Neural cell (in vitro differentiated cells): ENCODE results near the gene HLCS. TPM values are rescaled to one million over a fixed set of nuclear protein-coding genes. Genes with fewer than 3 reads are reported as not detected.

Experiments used
- H2AFZ ChIP-seq: fragments of 200-600, 300-800 bp; sonication (generic), shearing (Covaris generic); 2 replicates; pipeline ENCODE4 v1.6.0; 2014; ENCODE audit warnings: low read depth, mild to moderate bottlenecking, antibody characterized with exemption, low read length, moderate library complexity
- H3F3A ChIP-seq: fragments of 200-600 bp; shearing (Covaris generic); 2 replicates; pipeline ENCODE4 v1.6.1; 2016; ENCODE audit warnings: mild to moderate bottlenecking, moderate library complexity, mixed read lengths, antibody characterized with exemption, low read length; ENCODE audit not compliant: insufficient read depth, poor library complexity, severe bottlenecking
- H3K27ac ChIP-seq: fragments of 200-600, 300-800 bp; sonication (generic), shearing (Covaris generic); 2 replicates; pipeline ENCODE4 v1.5.1; 2014; ENCODE audit warnings: mild to moderate bottlenecking, low read length, moderate library complexity
- H3K27me3 ChIP-seq: fragments of 300-800, 200-600 bp; sonication (generic), shearing (Covaris generic); 2 replicates; pipeline ENCODE4 v1.6.0; 2014; ENCODE audit warnings: mild to moderate bottlenecking, low read depth, low read length, moderate library complexity; ENCODE audit not compliant: insufficient read depth
- H3K36me3 ChIP-seq: fragments of 300-800, 200-600 bp; sonication (generic), shearing (Covaris generic); 2 replicates; pipeline ENCODE4 v1.5.1; 2014; ENCODE audit warnings: mild to moderate bottlenecking, antibody characterized with exemption, low read length, moderate library complexity; ENCODE audit not compliant: insufficient read depth
- H3K4me2 ChIP-seq: fragments of 300-800, 200-600 bp; sonication (generic), shearing (Covaris generic); 2 replicates; pipeline ENCODE4 v1.6.0; 2014; ENCODE audit warnings: mild to moderate bottlenecking, low read length
- H3K4me3 ChIP-seq: fragments of 300-800, 200-600 bp; sonication (generic), shearing (Covaris generic); 2 replicates; pipeline ENCODE4 v1.5.1; 2014; ENCODE audit warnings: mild to moderate bottlenecking, low read length, moderate library complexity
- H3K79me2 ChIP-seq: fragments of 200-600 bp; shearing (Covaris generic); replicated peaks from 2 replicates; pipeline ENCODE4 v1.6.0; 2014; ENCODE audit warnings: mild to moderate bottlenecking, low read length, moderate library complexity; ENCODE audit not compliant: insufficient read depth
- H3K9ac ChIP-seq: fragments of 300-800, 200-600 bp; sonication (generic), shearing (Covaris generic); 2 replicates; pipeline ENCODE4 v1.6.1; 2016; ENCODE audit warnings: mild to moderate bottlenecking, low read length, mixed read lengths
- H3K9me2 ChIP-seq: fragments of 200-600 bp; shearing (Covaris generic); 2 replicates; pipeline ENCODE4 v1.6.1; 2016; ENCODE audit warnings: mild to moderate bottlenecking, low read length, mixed read lengths; ENCODE audit not compliant: insufficient read depth
- H3K9me3 ChIP-seq: fragments of 200-600, 300-800 bp; sonication (generic), shearing (Covaris generic); 2 replicates; pipeline ENCODE4 v1.6.1; 2016; ENCODE audit warnings: mild to moderate bottlenecking, mixed run types, low read length, moderate library complexity, mixed read lengths
- H4K20me1 ChIP-seq: fragments of 200-600 bp; shearing (Covaris generic); 2 replicates; pipeline ENCODE4 v1.6.1; 2016; ENCODE audit warnings: mild to moderate bottlenecking, mixed run types; ENCODE audit not compliant: insufficient read depth
- CTCF ChIP-seq: fragments of 450-650 bp; IDR thresholded peaks from 2 replicates; pipeline ENCODE4 v1.5.1; 2014; ENCODE audit warnings: antibody characterized with exemption, mild to moderate bottlenecking, moderate library complexity; ENCODE audit not compliant: poor library complexity, severe bottlenecking
- EP300 ChIP-seq: fragments of 450-650 bp; conservative IDR thresholded peaks from 2 replicates; pipeline ENCODE4 v1.6.1; 2014; ENCODE audit warnings: antibody characterized with exemption, mild to moderate bottlenecking, moderate library complexity; ENCODE audit not compliant: poor library complexity, severe bottlenecking
- EZH2 ChIP-seq: fragments of 200-600, 300-800 bp; shearing (Covaris generic), sonication (generic); IDR thresholded peaks from 2 replicates; pipeline ENCODE4 v1.6.1; 2014; ENCODE audit warnings: antibody characterized with exemption, low read length, borderline replicate concordance, mild to moderate bottlenecking; ENCODE audit not compliant: insufficient read depth, poor library complexity, severe bottlenecking
- MXI1 ChIP-seq: fragments of 450-650 bp; conservative IDR thresholded peaks from 2 replicates; pipeline ENCODE4 v1.6.1; 2014; ENCODE audit warnings: antibody characterized with exemption, mild to moderate bottlenecking; ENCODE audit not compliant: poor library complexity, severe bottlenecking
- POLR2AphosphoS5 ChIP-seq: IDR thresholded peaks from 2 replicates; pipeline ENCODE4 v1.6.1; 2012
- RAD21 ChIP-seq: fragments of 450-650 bp; conservative IDR thresholded peaks from 2 replicates; pipeline ENCODE4 v1.6.1; 2014; ENCODE audit warnings: antibody characterized with exemption, mild to moderate bottlenecking, moderate library complexity
- REST ChIP-seq: IDR thresholded peaks from 2 replicates; pipeline ENCODE4 v1.6.1; 2012; ENCODE audit warnings: borderline replicate concordance
- SMC3 ChIP-seq: fragments of 450-650 bp; conservative IDR thresholded peaks from 2 replicates; pipeline ENCODE4 v1.6.1; 2014; ENCODE audit warnings: antibody characterized with exemption, mild to moderate bottlenecking, moderate library complexity; ENCODE audit not compliant: poor library complexity
- TAF1 ChIP-seq: IDR thresholded peaks from 2 replicates; pipeline ENCODE4 v1.6.1; 2012; ENCODE audit warnings: low read depth
- polyA plus RNA-seq: library from polyadenylated mRNA; depleted of rRNA; stranded (reverse); fragments of >200 nt; gene quantifications from 2 replicates; pipeline ENCODE4 v1.2.3, GENCODE V29; 2014

HLCS gene
- polyA plus RNA-seq, 1 donor from 2014 or later, result 12.1 TPM

GRCh38 chr21:36847189-36847588 lies 119.3 kb downstream of the HLCS start:
- no peak overlapping the region for H3K4me3 ChIP-seq
- no peaks in the 10 kb centered on the region for H3K36me3 ChIP-seq

GRCh38 chr21:36846631-36847030 lies 119.8 kb downstream of the HLCS start:
- Histone ChIP-seq H2AFZ (no peak overlapping the region), H3K9ac (no peak overlapping the region), H3F3A (no peaks in the 10 kb centered on the region), H3K4me2 (no peak overlapping the region), H3K27ac (no peak overlapping the region), H3K9me2 (no peaks in the 10 kb centered on the region), H3K27me3 (no peaks in the 10 kb centered on the region), H3K4me3 (no peak overlapping the region), H3K36me3 (no peaks in the 10 kb centered on the region), H4K20me1 (no peaks in the 10 kb centered on the region), H3K79me2 (no peaks in the 10 kb centered on the region), H3K9me3 (no peaks in the 10 kb centered on the region)
- TF ChIP-seq MXI1, result no peak
- TF ChIP-seq SMC3, result no peak
- no peak for TF ChIP-seq TAF1
- TF ChIP-seq RAD21, result no peak
- no peak for TF ChIP-seq EZH2
- no peak for TF ChIP-seq REST

More at GRCh38 chr21:36847189-36847588, 119.3 kb downstream of the HLCS start:
- Histone ChIP-seq H3K27ac (no peak overlapping the region), H3K9me2 (no peaks in the 10 kb centered on the region), H4K20me1 (no peaks in the 10 kb centered on the region), H3K79me2 (no peaks in the 10 kb centered on the region), H3F3A (no peaks in the 10 kb centered on the region), H3K9me3 (no peaks in the 10 kb centered on the region), H2AFZ (no peak overlapping the region), H3K4me2 (no peak overlapping the region), H3K27me3 (no peaks in the 10 kb centered on the region), H3K9ac (no peak overlapping the region)
- TF ChIP-seq POLR2AphosphoS5 (no peak), EZH2 (no peak), CTCF (no peak), EP300 (no peak), SMC3 (no peak), TAF1 (no peak), REST (no peak), RAD21 (no peak), MXI1 (no peak)
